MCF 10A (cell line): Measurements from ENCODE around the gene RAB31. TPM values are rescaled to one million over a fixed set of nuclear protein-coding genes. Genes with fewer than 3 reads are reported as not detected.

ENCODE experiments used
- BruUV-seq: library from RNA; stranded (reverse); fragments of 400-500 nt; replicated peaks from 2 replicates; lab custom pipeline; 2021; lab: Mats Ljungman, UMichigan
- CTCF ChIA-PET: fragments of 300-600 bp; sonication (Branson Sonifier 250); formaldehyde crosslinking; extraction: SDS; loops from one replicate; lab custom pipeline; 2021; ENCODE audit warnings: antibody characterized with exemption, inconsistent platforms; lab: Yijun Ruan, JAX
- POLR2A ChIA-PET: fragments of 300-600, 350-650 bp; sonication (Branson Sonifier 250); formaldehyde crosslinking; extraction: SDS; loops from one replicate; lab custom pipeline; 2020; ENCODE audit warnings: antibody characterized with exemption, inconsistent platforms; lab: Yijun Ruan, JAX
- DNase-seq: peaks from one replicate; pipeline ENCODE4 v3.0.0-alpha.2; 2018; ENCODE audit not compliant: unreplicated experiment
- H3K27ac Mint-ChIP-seq: one replicate; pipeline ENCODE4 v1.8.0; 2022; ENCODE audit warnings: mild to moderate bottlenecking, low read depth, mixed read lengths; ENCODE audit not compliant: unreplicated experiment
- H3K27me3 Mint-ChIP-seq: one replicate; pipeline ENCODE4 v1.8.0; 2022; ENCODE audit warnings: mixed read lengths; ENCODE audit not compliant: insufficient read depth, unreplicated experiment
- H3K36me3 Mint-ChIP-seq: one replicate; pipeline ENCODE4 v1.8.0; 2022; ENCODE audit warnings: mild to moderate bottlenecking, moderate library complexity, mixed read lengths; ENCODE audit not compliant: insufficient read depth, unreplicated experiment
- H3K4me1 Mint-ChIP-seq: one replicate; pipeline ENCODE4 v1.8.0; 2022; ENCODE audit warnings: mixed read lengths; ENCODE audit not compliant: insufficient read depth, unreplicated experiment
- H3K4me3 Mint-ChIP-seq: one replicate; pipeline ENCODE4 v1.8.0; 2022; ENCODE audit warnings: mild to moderate bottlenecking, moderate library complexity, mixed read lengths; ENCODE audit not compliant: unreplicated experiment
- H3K9me3 Mint-ChIP-seq: one replicate; pipeline ENCODE4 v1.8.0; 2022; ENCODE audit warnings: mixed read lengths; ENCODE audit not compliant: unreplicated experiment
- CTCF ChIP-seq: fragments of 200-600 bp; IDR thresholded peaks from one replicate; pipeline ENCODE4 v1.8.0; 2022; ENCODE audit warnings: antibody characterized with exemption, mild to moderate bottlenecking; ENCODE audit not compliant: unreplicated experiment
- intact Hi-C: fragments of 100-400 bp; cut with micrococcal nuclease; formaldehyde crosslinking; loops from 2 replicates; pipeline ENCODE4 v1.14.1; 2022
- total RNA-seq: library from RNA; stranded (reverse); gene quantifications from 2 replicates; pipeline ENCODE4 v1.2.3, GENCODE V29; 2022

The RAB31 gene
- total RNA-seq, 1 experiment from 2014 or later = 6.1 TPM

GRCh38 chr18:9861933-9862332, 153.8 kb downstream of the RAB31 start:
- POLR2A ChIA-PET = interaction anchor here (1.0 to 1.7 kb wide), 3 partner anchors 8 to 15 kb away, joined by 3 to 8 read pairs (median 6); no protein-coding TSS in a partner anchor
- intact Hi-C loops = no loop called here
- no peak for TF ChIP-seq CTCF

DNA sequence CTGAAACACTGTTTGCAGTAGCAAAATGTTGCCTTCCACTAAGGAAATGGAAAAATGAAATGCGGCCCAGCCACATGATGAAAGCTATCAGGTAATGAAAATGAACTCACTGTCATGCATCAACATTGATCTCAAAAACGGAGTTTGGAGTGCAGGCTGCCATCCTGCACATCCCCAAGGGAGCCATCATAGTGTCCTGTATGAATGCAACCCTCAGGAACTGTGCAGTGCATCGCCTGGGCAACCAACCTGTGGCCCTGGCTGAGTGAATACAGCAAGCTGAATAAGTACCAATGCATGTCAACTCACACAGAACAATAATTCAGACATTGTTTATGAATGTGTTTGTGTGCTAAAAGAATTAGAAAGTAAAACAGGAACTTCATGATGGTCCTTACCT, 154.6 kb downstream of the RAB31 start:
- POLR2A ChIA-PET = no interaction called here
- Mint-ChIP-seq H3K27ac (no peak overlapping the region), H3K4me1 (no peaks in the 10 kb centered on the region), H3K36me3 (peaks cover 8% of the 10 kb centered on the region), H3K4me3 (no peak overlapping the region), H3K27me3 (no peaks in the 10 kb centered on the region), H3K9me3 (peaks cover 12% of the 10 kb centered on the region)
- intact Hi-C loops = no loop called here
- TF ChIP-seq CTCF = no peak
- BruUV-seq = no TSS peak
- no peak for DNase-seq
- CTCF ChIA-PET = interaction anchor here (1.0 kb wide), 1 partner anchor 287 kb away, joined by 3 read pairs; no protein-coding TSS in a partner anchor

More at GRCh38 chr18:9861933-9862332, 153.8 kb downstream of the RAB31 start:
- BruUV-seq = no TSS peak
- Mint-ChIP-seq H3K9me3 (peaks cover 12% of the 10 kb centered on the region), H3K4me3 (no peak overlapping the region), H3K36me3 (peaks cover 8% of the 10 kb centered on the region), H3K4me1 (no peaks in the 10 kb centered on the region), H3K27me3 (no peaks in the 10 kb centered on the region), H3K27ac (no peak overlapping the region)
- no peak for DNase-seq
- CTCF ChIA-PET = interaction anchor here (0.6 to 1.0 kb wide), 2 partner anchors 11 to 287 kb away, joined by 3 to 4 read pairs; no protein-coding TSS in a partner anchor

- POLR2A ChIA-PET = no interaction called here
Observed at GRCh38 chr18:9863282-9863681, 155.2 kb downstream of the RAB31 start.

More at GRCh38 chr18:9863282-9863681, 155.2 kb downstream of the RAB31 start:
- peaks cover 12% of the 10 kb centered on the region for H3K9me3 Mint-ChIP-seq
- H3K4me3 Mint-ChIP-seq = no peak overlapping the region
- no peak overlapping the region for H3K27ac Mint-ChIP-seq
- TF ChIP-seq CTCF = no peak
- H3K4me1 Mint-ChIP-seq = peaks cover under 1% of the 10 kb centered on the region
- intact Hi-C loops = no loop called here
- no TSS peak for BruUV-seq
- DNase-seq = no peak
- CTCF ChIA-PET = no interaction called here
- H3K27me3 Mint-ChIP-seq = no peaks in the 10 kb centered on the region
- H3K36me3 Mint-ChIP-seq = peaks cover 14% of the 10 kb centered on the region
